Esophagus muscularis mucosa (tissue), 4 donors: Measurements from ENCODE around the gene F3. TPM values are rescaled to one million over a fixed set of nuclear protein-coding genes. Genes with fewer than 3 reads are reported as not detected.

ENCODE experiments used
- DNase-seq: peaks from one replicate; pipeline ENCODE4 v3.0.0-alpha.2; 2017; ENCODE audit errors: extremely low spot score
- H3K27ac ChIP-seq, 4 donors: fragments of 200-600 bp; sonication (generic); replicated peaks in 1 of 4; 1 replicate in 3 of 4; 2 replicates in 1 of 4; pipeline ENCODE4 v1.5.1; 2016 to 2019; ENCODE audit warnings: mild to moderate bottlenecking in 1 of 4
- H3K27me3 ChIP-seq, 4 donors: fragments of 200-600 bp; sonication (generic); one replicate each; pipeline versions ENCODE4 v1.5.1 to v1.6.0; 2016 to 2019
- H3K36me3 ChIP-seq, 4 donors: fragments of 200-600 bp; sonication (generic); one replicate each; pipeline ENCODE4 v1.5.1; 2016 to 2019
- H3K4me1 ChIP-seq, 4 donors: fragments of 200-600 bp; sonication (generic); one replicate each; pipeline ENCODE4 v1.5.1; 2016 to 2019
- H3K4me3 ChIP-seq, 4 donors: fragments of 200-600 bp; sonication (generic); 1 replicate in 2 of 4; 2 replicates in 2 of 4; pipeline ENCODE4 v1.5.1; 2016 to 2019; ENCODE audit warnings: mild to moderate bottlenecking in 4 of 4, moderate library complexity in 1 of 4
- H3K9me3 ChIP-seq, 4 donors: fragments of 200-600 bp; sonication (generic); 1 replicate in 3 of 4; 2 replicates in 1 of 4; pipeline ENCODE4 v1.5.1; 2016 to 2019
- CTCF ChIP-seq, 3 experiments: fragments of 200-600 bp in 2 of 3; fragments of 450-650 bp in 1 of 3; sonication (generic) in 2 of 3; IDR thresholded peaks; one replicate each; pipeline ENCODE4 v1.5.1; 2017 to 2019; ENCODE audit warnings: antibody characterized with exemption in 3 of 3, mild to moderate bottlenecking in 2 of 3, moderate library complexity in 1 of 3
- EP300 ChIP-seq: sonication (generic); formaldehyde crosslinking; IDR thresholded peaks from one replicate; pipeline ENCODE4 v1.6.1; 2017; ENCODE audit warnings: antibody characterized with exemption
- POLR2A ChIP-seq: fragments of 450-650 bp; IDR thresholded peaks from one replicate; pipeline ENCODE4 v1.6.1; 2017; ENCODE audit warnings: antibody characterized with exemption, moderate library complexity, mild to moderate bottlenecking, low read depth
- POLR2AphosphoS5 ChIP-seq, 2 donors: sonication (generic); formaldehyde crosslinking; IDR thresholded peaks; one replicate each; pipeline ENCODE4 v1.6.1; 2017; ENCODE audit warnings: antibody characterized with exemption in 2 of 2
- WGBS: methylation state at CpG from one replicate; pipeline ENCODE4 v1.1.5; 2018; 5-methylcytosine and 5-hydroxymethylcytosine counted together
- intact Hi-C: fragments of 100-400 bp; cut with DNase I; formaldehyde crosslinking; loops from one replicate; pipeline ENCODE4 v1.15.1; 2023
- total RNA-seq, 4 donors: library from RNA; depleted of rRNA; stranded (reverse); fragments of >200 nt; gene quantifications; one replicate each; pipeline versions ENCODE4 v1.1.0 to v1.2.1, GENCODE V29; 2016

The F3 gene
- total RNA-seq, 4 donors from 2014 or later = 12.6 to 56.3 (median 17.5) TPM

DNA sequence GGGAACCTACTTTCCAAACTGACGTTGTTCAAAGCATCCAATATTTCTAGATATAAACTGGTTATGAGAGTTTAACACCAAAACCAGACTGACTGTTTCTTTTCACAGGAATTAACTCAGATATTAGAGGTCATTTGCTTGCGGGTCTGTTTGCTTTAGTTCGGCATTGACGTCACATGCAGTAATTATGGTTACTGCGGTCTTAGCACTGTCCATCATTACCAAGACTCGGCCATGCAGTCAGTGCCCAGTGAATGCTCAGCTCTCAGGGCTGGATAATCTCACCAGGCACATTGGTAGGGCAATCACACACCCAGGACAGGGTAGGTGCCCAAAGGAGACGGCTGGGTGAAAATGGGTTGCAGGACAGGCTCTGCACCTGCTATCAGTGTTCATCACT lies 9.9 kb upstream of the F3 start:
- peak overlapping the region in 1 of 4 donors; percentile 7 for H3K27ac ChIP-seq
- peaks cover 3 to 11% (median 3%) of the 10 kb centered on the region in 4 donors for H3K4me1 ChIP-seq
- TF ChIP-seq POLR2A = no peak
- H3K27me3 ChIP-seq = no peaks in the 10 kb centered on the region
- H3K9me3 ChIP-seq = no peaks in the 10 kb centered on the region
- WGBS = 96% methylated on average over 7 of the region's 7 CpGs
- no peaks in the 10 kb centered on the region for H3K36me3 ChIP-seq
- DNase-seq = no peak
- intact Hi-C loops = no loop called here
- H3K4me3 ChIP-seq = no peak overlapping the region

- H3K36me3 ChIP-seq = no peaks in the 10 kb centered on the region
- H3K9me3 ChIP-seq = no peaks in the 10 kb centered on the region
- H3K4me3 ChIP-seq = no peak overlapping the region
- WGBS = 73% methylated on average over 5 of the region's 5 CpGs
- intact Hi-C loops = no loop called here
- peaks cover 3 to 11% (median 3%) of the 10 kb centered on the region in 4 donors for H3K4me1 ChIP-seq
- no peak for DNase-seq
- no peak overlapping the region for H3K27ac ChIP-seq
- H3K27me3 ChIP-seq = no peaks in the 10 kb centered on the region
- TF ChIP-seq POLR2AphosphoS5 (IDR thresholded peaks at IDR 0.05) (no peak), CTCF (IDR thresholded peaks at IDR 0.05) (no peak), POLR2A (no peak), EP300 (no peak)
Observed at GRCh38 chr1:94550800-94551241, 9.3 kb upstream of the F3 start.

DNA sequence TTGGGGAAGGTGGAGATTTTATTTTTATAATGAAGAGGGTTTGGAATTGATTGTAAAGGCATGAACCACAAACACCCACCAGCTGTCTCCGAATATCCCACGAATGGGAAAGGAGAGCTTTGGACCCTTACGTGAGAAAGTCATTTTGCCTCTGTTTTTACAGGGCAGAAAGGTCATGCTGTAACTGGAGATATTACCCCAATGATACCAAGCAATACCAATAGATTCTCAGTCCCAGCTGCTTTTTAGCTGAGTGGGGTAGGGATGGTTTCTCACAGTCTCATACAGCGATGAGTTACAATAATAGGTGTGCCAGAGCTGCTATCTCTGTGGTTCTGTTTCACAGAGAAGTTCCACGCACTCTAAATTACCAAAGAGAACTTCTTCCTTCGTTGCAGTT lies 8.8 kb upstream of the F3 start:
- 86% methylated on average over 6 of the region's 6 CpGs for WGBS
- TF ChIP-seq POLR2AphosphoS5 (IDR thresholded peaks at IDR 0.05) (no peak), EP300 (no peak), POLR2A (no peak), CTCF (IDR thresholded peaks at IDR 0.05) (no peak)
- H3K9me3 ChIP-seq = no peaks in the 10 kb centered on the region
- DNase-seq = no peak
- H3K36me3 ChIP-seq = no peaks in the 10 kb centered on the region
- H3K4me3 ChIP-seq = no peak overlapping the region
- H3K27me3 ChIP-seq = no peaks in the 10 kb centered on the region
- no peak overlapping the region for H3K27ac ChIP-seq
- H3K4me1 ChIP-seq = peaks cover 3 to 11% (median 3%) of the 10 kb centered on the region in 4 donors
- intact Hi-C loops = no loop called here

DNA sequence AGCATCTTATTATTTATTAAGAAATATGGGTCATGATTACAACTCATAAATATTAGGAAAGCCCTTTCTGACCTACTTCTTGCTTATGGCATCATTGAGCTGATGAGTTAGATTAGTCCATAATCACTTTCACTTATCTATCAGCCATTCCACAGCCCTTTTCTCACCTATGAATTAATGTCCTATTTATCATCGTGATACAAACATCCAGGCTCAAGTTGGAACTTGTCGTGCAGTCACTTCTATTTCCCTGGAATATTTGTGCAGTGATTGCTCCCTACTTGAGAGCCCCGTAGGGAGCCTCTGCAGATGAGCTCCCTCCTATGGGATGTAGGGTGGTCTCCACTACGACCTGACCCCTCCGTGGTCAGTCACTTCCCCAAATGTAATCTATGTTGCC lies 8.1 kb upstream of the F3 start:
- no peak for DNase-seq
- Histone ChIP-seq H3K4me1 (peaks cover 4 to 16% (median 8%) of the 10 kb centered on the region in 4 donors), H3K27me3 (no peaks in the 10 kb centered on the region), H3K9me3 (no peaks in the 10 kb centered on the region), H3K36me3 (no peaks in the 10 kb centered on the region), H3K4me3 (no peak overlapping the region), H3K27ac (no peak overlapping the region)
- 75% methylated on average over 5 of the region's 5 CpGs for WGBS
- intact Hi-C loops = no loop called here
- TF ChIP-seq POLR2AphosphoS5 (IDR thresholded peaks at IDR 0.05) (no peak), EP300 (no peak)

- DNase-seq = no peak
- Histone ChIP-seq H3K4me1 (peaks cover 24 to 40% (median 34%) of the 10 kb centered on the region in 4 donors), H3K9me3 (no peaks in the 10 kb centered on the region), H3K27ac (peak overlapping the region; percentile 10 to 42 (median 32)), H3K4me3 (no peak overlapping the region), H3K36me3 (no peaks in the 10 kb centered on the region), H3K27me3 (peaks cover 0 to 7% (median 0%) of the 10 kb centered on the region in 4 donors)
- intact Hi-C loops = no loop called here
- TF ChIP-seq EP300 (no peak), CTCF (IDR thresholded peaks at IDR 0.05) (no peak), POLR2A (no peak), POLR2AphosphoS5 (IDR thresholded peaks at IDR 0.05) (peak in 1 of 2 donors; percentile 45)
- WGBS = 81% methylated on average over 4 of the region's 4 CpGs
Observed at GRCh38 chr1:94544706-94545490, 3.3 kb upstream of the F3 start.
